ENCODE measurements around the gene UNC45A. TPM values are rescaled to one million over a fixed set of nuclear protein-coding genes. Genes with fewer than 3 reads are reported as not detected.

Gene UNC45A
- polyA plus RNA-seq, 3 donors: 29.3 to 42.6 (median 30.4) TPM

DNA sequence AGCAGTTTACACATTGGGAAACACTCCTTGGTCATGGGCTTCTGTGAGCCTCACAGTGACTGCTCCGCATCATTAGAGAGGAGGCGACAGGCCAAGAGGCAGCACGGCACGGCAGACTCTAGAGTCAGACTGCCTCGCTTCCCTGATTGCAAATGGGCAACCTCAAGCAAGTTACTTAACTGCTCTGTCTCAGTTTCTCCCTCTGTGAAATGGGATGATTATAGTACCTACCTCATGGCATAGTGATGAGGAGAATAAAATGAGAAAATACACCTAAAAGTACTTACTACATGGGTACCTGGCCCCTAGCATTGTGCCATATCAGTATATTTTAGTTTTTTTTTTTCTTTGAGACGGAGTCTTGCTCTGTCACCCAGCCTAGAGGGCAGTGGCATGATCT is 15.6 kb downstream of the UNC45A start:
- 100% methylated on average over 3 of the region's 6 CpGs for WGBS (ENCODE audit: insufficient coverage)
- peaks cover 62 to 77% of the 10 kb centered on the region in 2 donors for H3K36me3 Mint-ChIP-seq
- peaks cover 61 to 78% of the 10 kb centered on the region in 2 donors for H3K36me3 ChIP-seq (replicated peaks in 1 of 2; ENCODE audit: control insufficient read depth in 1 of 2, insufficient read depth in 2 of 2, low read length in 2 of 2)

GRCh38 chr15:90952901-90953677 is 18.0 kb downstream of the UNC45A start:
- Mint-ChIP-seq H3K4me1 (peaks cover 29% of the 10 kb centered on the region), H3K4me3 (no peak overlapping the region), H3K27ac (peak overlapping the region in 2 of 7 donors; percentile 30 to 50), H3K27me3 (ENCODE audit: low read depth in 3 of 3) (no peaks in the 10 kb centered on the region), H3K36me3 (peaks cover 42 to 61% of the 10 kb centered on the region in 2 donors), H3K9me3 (peaks cover 0 to 2% (median 0%) of the 10 kb centered on the region in 7 donors)
- Histone ChIP-seq H3K4me1 (ENCODE audit: control insufficient read depth in 1 of 2, insufficient read depth in 2 of 2, low read length in 2 of 2) (peaks cover 25 to 43% of the 10 kb centered on the region in 2 donors), H3K9me3 (replicated peaks in 1 of 2; ENCODE audit: control insufficient read depth in 1 of 2, insufficient read depth in 1 of 2, low read length in 2 of 2) (no peaks in the 10 kb centered on the region), H3K36me3 (replicated peaks in 1 of 2; ENCODE audit: control insufficient read depth in 1 of 2, insufficient read depth in 2 of 2, low read length in 2 of 2) (peaks cover 40 to 58% of the 10 kb centered on the region in 2 donors), H3K27me3 (ENCODE audit: control insufficient read depth in 2 of 2, insufficient read depth in 2 of 2, low read length in 2 of 2) (no peaks in the 10 kb centered on the region), H4K20me1 (ENCODE audit: insufficient read depth, low read length) (peaks cover 11% of the 10 kb centered on the region), H3K9ac (ENCODE audit: insufficient read depth, low read length, poor library complexity, severe bottlenecking) (no peak overlapping the region), H2AFZ (ENCODE audit: insufficient read depth, low read depth, low read length, poor library complexity, severe bottlenecking) (no peak overlapping the region), H3K79me2 (ENCODE audit: insufficient read depth, low read length) (peaks cover 25% of the 10 kb centered on the region), H3K4me2 (replicated peaks; ENCODE audit: extremely low read depth, low read length, poor library complexity, severe bottlenecking) (no peak overlapping the region), H3K4me3 (replicated peaks in 1 of 3; ENCODE audit: low read depth in 2 of 3, low read length in 3 of 3) (no peak overlapping the region), H3K27ac (ENCODE audit: low read depth in 1 of 2, low read length in 2 of 2) (peak overlapping the region in 1 of 2 donors; percentile 8)
- intact Hi-C loops (cut with micrococcal nuclease): loop anchor here in 1 of 2 donors (10.0 kb wide), 2 partner anchors 72 to 322 kb away; partner anchors contain the start of gene VPS33B
- DNase-seq: no peak
- TF ChIP-seq, protein P1, sequence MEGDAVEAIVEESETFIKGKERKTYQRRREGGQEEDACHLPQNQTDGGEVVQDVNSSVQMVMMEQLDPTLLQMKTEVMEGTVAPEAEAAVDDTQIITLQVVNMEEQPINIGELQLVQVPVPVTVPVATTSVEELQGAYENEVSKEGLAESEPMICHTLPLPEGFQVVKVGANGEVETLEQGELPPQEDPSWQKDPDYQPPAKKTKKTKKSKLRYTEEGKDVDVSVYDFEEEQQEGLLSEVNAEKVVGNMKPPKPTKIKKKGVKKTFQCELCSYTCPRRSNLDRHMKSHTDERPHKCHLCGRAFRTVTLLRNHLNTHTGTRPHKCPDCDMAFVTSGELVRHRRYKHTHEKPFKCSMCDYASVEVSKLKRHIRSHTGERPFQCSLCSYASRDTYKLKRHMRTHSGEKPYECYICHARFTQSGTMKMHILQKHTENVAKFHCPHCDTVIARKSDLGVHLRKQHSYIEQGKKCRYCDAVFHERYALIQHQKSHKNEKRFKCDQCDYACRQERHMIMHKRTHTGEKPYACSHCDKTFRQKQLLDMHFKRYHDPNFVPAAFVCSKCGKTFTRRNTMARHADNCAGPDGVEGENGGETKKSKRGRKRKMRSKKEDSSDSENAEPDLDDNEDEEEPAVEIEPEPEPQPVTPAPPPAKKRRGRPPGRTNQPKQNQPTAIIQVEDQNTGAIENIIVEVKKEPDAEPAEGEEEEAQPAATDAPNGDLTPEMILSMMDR (IDR thresholded peaks at IDR 0.05): no peak
- 99% methylated on average over 8 of the region's 14 CpGs for WGBS (ENCODE audit: insufficient coverage)

More for the DNA sequence above, 15.6 kb downstream of the UNC45A start:
- H3K27ac Mint-ChIP-seq: no peak overlapping the region
- intact Hi-C loops (cut with micrococcal nuclease): loop anchor here in 1 of 2 donors (10.0 kb wide), 2 partner anchors 74 to 324 kb away; partner anchors contain the start of gene VPS33B
- Histone ChIP-seq H2AFZ (ENCODE audit: insufficient read depth, low read depth, low read length, poor library complexity, severe bottlenecking) (no peak overlapping the region), H4K20me1 (ENCODE audit: insufficient read depth, low read length) (peaks cover 6% of the 10 kb centered on the region), H3K27me3 (ENCODE audit: control insufficient read depth in 2 of 2, insufficient read depth in 2 of 2, low read length in 2 of 2) (no peaks in the 10 kb centered on the region), H3K9ac (ENCODE audit: insufficient read depth, low read length, poor library complexity, severe bottlenecking) (no peak overlapping the region), H3K9me3 (replicated peaks in 1 of 2; ENCODE audit: control insufficient read depth in 1 of 2, insufficient read depth in 1 of 2, low read length in 2 of 2) (no peaks in the 10 kb centered on the region), H3K4me2 (replicated peaks; ENCODE audit: extremely low read depth, low read length, poor library complexity, severe bottlenecking) (no peak overlapping the region), H3K79me2 (ENCODE audit: insufficient read depth, low read length) (peaks cover 6% of the 10 kb centered on the region), H3K27ac (ENCODE audit: low read depth in 1 of 2, low read length in 2 of 2) (no peak overlapping the region), H3K4me3 (replicated peaks in 1 of 3; ENCODE audit: low read depth in 2 of 3, low read length in 3 of 3) (no peak overlapping the region), H3K4me1 (ENCODE audit: control insufficient read depth in 1 of 2, insufficient read depth in 2 of 2, low read length in 2 of 2) (peaks cover 17 to 28% of the 10 kb centered on the region in 2 donors)
- peaks cover 0 to 2% (median 0%) of the 10 kb centered on the region in 7 donors for H3K9me3 Mint-ChIP-seq
- H3K4me1 Mint-ChIP-seq: peaks cover 16% of the 10 kb centered on the region
- H3K27me3 Mint-ChIP-seq (ENCODE audit: low read depth in 3 of 3): no peaks in the 10 kb centered on the region
- no peak for DNase-seq
- H3K4me3 Mint-ChIP-seq: no peak overlapping the region
- TF ChIP-seq, protein P1 (IDR thresholded peaks at IDR 0.05): no peak

Measured in CD14-positive monocyte (primary cell).